NOMO-1 (cell line): ENCODE results near the gene CTSD.

Source experiments
- DNase-seq, 2 experiments: peaks; one replicate each; lab custom pipeline; 2025; ENCODE audit not compliant: unreplicated experiment in 2 of 2; lab: John Stamatoyannopoulos, UW

CTSD gene

GRCh38 chr11:1732418-1733008, 31.2 kb downstream of the CTSD start:
- DNase-seq = no peak

GRCh38 chr11:1731451-1732059, 32.2 kb downstream of the CTSD start:
- DNase-seq = no peak

- DNase-seq = no peak
These were observed 33.6 kb downstream of the CTSD start for GRCh38 chr11:1730059-1730629.

- no peak for DNase-seq
These were observed 34.1 kb downstream of the CTSD start for GRCh38 chr11:1729692-1730011.

- DNase-seq = peak; percentile 45
These were observed 34.6 kb downstream of the CTSD start for GRCh38 chr11:1728931-1729691.

- DNase-seq = no peak
These were observed 35.4 kb downstream of the CTSD start for GRCh38 chr11:1728301-1728700.

DNA sequence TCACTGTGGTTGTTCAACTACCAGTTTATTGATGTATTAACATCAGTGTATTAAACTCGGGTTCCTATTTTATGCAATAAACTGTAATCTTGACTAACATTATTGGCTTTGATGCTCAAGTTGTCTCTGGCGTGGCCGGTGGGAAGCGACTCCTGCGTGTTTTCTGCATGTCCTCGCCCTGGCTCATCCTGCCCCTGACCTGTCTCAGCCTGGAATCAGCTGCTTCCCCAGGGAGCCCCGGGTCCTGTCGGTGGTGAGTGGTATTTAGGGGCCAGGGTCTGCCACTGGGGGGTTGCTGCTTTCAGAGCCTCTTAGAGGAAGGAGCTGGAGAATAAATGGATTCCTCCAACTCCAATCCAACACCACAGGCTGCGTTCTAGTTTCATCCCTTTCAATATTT, 35.9 kb downstream of the CTSD start:
- no peak for DNase-seq

DNA sequence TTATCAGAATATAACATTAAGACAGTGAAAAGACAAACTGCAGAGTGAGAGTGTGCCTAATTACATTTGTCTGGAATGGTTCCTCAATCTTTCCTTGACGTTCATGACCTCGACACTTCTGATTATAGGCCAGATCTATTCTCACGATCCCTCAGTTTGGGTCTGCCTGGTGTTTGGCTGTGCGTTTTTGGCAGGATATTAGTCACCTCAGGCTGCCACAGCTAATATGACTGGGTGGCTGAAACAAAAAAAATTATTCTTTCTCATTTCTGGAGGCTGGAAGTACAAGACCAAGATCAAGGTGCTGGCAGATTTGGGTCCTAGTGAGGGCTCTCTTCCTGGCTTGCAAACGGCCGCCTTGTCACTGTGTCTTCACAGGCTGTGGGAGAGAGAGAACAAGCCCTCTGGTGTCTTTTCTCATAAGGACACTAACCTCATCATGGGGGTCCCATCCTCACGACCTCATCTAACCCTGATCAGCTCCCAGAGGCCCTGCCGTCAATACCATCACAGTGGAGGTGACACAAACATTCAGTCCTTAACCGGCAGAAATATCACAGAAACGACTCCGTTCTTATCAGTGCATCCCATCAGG, 36.5 kb downstream of the CTSD start:
- DNase-seq = no peak

- no peak for DNase-seq
These were observed 43.9 kb downstream of the CTSD start for GRCh38 chr11:1719781-1720180.

DNA sequence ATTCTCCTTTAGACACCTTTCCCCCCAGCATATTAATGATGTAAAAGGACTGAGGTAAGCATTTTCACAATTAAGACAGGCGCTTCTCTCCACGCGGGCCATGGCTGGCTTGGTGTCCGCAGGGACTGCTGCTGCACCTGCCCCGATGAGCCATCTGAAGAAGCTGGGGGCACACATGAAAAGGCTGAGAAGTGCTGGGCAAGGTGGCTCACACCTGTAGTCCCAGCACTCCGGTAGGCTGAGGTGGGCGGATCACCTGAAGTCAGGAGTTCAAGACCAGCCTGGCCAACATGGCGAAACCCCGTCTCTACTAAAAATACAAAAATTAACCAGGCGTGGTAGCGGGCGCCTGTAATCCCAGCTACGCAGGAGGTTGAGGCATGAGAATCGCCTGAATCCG, 45.4 kb downstream of the CTSD start:
- no peak for DNase-seq

GRCh38 chr11:1717745-1718144, 46.0 kb downstream of the CTSD start:
- DNase-seq = no peak

DNA sequence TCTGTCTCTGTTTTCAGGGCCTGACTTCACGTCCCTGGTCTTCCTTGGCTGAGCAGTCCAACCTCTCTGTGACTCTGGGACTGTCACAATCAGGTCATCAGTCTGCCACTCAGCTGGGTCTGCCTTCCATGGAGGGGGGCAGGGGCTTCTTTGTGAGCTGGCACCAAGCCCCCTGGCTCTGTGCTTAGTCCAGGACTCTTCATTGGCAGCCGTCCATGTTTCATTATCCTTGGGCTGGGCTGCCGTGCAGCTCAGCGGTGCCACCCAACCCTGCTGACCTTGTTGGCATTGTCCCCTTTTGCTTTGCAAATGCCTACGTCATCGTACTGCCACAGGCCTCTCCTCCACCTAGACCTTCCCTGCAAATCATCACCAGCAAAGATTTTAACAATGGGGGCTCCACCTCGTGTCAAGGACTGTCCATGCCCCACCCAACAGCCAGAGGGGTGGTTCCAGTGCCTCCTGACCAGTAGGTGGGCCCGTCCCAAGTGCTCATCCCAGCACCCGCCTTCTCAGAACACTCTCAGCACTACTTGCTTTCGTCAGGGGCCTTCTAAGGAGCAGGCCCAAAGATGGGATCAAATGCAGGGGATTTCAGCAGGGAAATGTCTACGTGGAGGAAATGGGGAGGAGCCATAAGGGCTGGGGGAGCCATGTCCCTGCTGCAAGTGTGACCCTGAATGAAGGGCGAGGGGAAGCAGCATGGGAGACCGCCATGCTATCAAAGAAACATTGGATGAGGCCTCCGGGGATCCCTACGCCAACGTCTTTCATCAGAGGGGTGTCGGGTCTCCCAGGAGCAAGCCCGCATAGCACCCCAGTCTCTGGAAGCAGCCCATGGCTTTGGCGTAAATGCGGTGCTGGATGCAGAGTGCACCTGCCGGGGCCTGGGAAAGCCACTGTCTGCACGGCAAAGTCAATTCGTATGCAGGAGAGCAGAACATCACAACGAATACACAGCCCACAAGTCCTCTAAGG, 48.5 kb downstream of the CTSD start:
- DNase-seq = no peak

DNA sequence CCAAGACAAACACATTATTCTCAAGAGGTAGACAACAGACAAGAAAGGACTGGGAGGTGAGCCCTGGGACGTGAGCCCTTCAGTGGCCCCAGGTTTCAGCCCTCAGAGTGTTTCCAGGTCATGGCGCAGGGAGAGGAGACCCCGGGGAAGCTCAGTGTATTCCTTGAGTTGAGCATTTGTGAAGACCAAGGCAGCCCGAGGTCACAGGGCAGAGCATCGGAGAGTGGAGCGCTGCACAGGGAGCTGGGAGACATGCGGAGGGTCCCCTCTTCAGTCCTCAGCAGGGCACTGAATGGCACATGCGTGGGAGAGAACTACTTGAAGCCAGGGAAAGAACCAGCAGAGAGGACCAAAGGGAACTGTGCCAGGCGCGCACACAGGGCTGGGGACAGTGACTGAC, 55.0 kb downstream of the CTSD start:
- DNase-seq = no peak

GRCh38 chr11:1707751-1708150, 56.0 kb downstream of the CTSD start:
- DNase-seq = no peak

DNA sequence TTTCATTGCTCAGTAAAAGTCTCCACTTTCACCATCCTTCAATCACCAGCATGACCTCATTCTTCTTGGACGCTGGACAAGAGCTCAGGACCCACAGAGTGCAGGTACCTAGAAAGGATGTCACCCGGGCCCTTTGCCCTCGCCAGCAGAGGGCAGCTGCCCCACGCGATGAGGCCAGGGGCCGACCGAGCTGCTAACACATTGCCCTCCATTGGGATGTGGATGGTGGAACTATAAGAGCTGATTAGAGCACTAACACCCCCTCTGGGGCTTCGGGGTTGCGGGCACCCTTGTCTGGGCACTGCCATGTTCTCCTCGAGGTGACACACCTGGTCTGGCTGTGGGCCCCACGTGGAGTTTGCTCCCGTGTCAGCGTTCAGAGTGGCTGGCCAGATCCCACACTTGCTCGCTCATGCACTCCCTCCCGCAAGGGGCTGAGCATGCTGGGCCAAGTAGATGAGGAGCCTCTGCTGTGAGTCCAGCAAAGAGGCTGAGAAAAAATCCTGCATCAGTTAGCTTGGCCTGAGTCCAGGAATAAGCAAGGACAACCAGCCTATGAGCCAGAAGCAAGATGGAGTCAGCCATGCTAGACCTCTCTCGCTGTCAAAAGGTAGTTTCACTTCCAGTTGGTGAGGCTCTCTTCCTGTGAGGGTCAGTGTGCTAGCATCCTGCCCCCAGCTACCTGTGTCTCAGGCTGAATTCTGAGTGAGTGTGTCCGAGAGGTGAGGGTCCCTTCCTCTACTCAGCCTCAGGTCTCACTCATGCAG, 56.9 kb downstream of the CTSD start:
- peak; percentile 37 to 46 for DNase-seq

GRCh38 chr11:1705126-1706052, 58.3 kb downstream of the CTSD start:
- DNase-seq = no peak

GRCh38 chr11:1703146-1703545, 60.6 kb downstream of the CTSD start:
- no peak for DNase-seq
